HG03097 (cell line): ENCODE measurements around the gene CLP1.

ENCODE experiments used
- ATAC-seq: cut with Tn5 transposase; IDR thresholded peaks from one replicate; pipeline ENCODE4 v1.9.1; 2021; ENCODE audit not compliant: unreplicated experiment, low FRiP score

CLP1 gene

DNA sequence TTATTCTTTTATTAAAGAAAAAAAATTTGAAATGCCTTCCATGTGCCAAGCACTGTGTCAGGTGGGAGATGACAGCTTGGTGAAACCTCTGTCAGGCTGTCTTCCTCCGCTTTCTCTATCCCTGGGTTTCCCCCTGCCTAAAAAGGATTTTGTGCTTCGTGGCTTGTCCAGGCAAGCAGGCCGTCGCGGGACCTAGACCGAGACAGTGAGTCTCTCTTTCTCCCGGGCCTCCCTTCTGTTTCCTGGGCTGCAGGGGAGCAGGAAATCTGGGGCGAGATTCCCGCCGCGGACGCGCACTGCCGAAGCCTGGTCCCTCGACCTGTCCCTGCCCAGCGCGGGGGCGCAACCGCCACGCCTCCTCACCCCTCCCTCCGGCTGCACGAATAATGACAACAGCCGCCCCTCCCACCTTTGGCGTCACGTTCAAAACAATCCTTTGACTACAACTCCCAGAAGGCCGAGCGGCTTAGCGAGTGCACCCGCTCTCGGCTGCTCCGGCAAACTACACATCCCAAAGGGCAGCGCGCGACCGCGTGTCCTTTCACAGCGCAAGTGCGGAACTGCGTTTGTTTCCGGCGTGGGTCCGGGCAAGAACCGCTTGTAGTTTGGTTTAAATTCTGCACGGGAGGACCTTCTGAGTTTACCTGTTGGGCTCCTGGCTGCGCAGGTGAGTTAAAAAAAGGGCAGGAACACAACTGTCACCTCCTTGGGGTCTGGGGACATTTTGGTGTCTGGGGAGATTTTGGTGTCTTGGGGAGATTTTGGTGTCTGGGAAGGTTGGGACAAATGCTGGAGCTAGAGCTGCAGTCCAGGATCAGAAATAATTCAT is at the start of gene CLP1:
TSS of gene CLP1 (plus strand) at position 569 of the 829 bp plus-strand sequence. CDS start 1,715 bp downstream, outside the sequence.
- ATAC-seq = peak; percentile 99

DNA sequence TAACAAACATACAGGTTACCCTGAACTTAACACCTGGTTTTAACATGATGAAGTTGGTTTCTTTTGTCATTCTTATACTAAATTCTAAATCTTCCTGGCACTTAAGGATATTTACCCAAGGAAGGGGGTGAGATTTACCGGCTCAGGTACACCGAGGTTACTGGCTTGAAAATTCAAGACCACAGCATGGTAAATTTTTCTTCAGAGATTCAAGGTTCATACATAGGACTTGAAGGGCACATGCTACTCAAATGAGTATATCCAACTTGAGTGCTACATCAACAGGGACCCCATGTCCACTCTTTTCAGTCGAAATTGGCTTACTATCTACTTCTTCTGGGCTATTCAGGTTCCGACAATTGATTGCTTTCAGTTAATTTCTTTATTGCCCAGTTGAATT is 47.4 kb upstream of the CLP1 start:
- ATAC-seq = no peak

DNA sequence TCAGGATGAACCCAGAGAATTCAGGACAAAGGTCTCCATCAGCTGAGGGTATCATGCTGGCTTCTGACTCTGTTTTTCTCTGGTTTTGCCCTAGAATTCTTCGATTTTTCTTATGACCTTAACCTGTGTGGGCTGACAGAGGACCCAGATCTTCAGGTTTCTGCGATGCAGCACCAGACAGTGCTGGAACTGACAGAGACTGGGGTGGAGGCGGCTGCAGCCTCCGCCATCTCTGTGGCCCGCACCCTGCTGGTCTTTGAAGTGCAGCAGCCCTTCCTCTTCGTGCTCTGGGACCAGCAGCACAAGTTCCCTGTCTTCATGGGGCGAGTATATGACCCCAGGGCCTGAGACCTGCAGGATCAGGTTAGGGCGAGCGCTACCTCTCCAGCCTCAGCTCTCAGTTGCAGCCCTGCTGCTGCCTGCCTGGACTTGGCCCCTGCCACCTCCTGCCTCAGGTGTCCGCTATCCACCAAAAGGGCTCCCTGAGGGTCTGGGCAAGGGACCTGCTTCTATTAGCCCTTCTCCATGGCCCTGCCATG is 43.3 kb upstream of the CLP1 start:
- ATAC-seq = no peak

DNA sequence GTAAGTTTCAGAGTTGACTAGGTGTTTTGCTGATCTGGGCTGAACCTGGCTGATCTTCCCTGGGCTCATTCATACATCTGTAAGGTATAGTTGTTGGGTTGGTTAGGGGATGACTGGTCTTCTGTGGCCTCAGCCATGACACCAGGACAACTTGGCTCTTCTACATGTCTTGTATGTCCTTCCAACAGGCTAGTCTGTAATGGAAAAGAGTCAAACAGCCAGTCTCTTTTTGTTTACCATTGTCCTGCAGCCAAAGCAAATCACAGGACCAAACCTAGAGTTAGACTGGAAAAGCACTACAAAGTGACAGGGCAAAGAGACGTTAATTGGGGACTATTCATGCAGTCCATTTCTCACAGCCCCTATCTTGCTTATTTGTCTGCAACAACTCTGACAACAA is 42.3 kb upstream of the CLP1 start:
- no peak for ATAC-seq

DNA sequence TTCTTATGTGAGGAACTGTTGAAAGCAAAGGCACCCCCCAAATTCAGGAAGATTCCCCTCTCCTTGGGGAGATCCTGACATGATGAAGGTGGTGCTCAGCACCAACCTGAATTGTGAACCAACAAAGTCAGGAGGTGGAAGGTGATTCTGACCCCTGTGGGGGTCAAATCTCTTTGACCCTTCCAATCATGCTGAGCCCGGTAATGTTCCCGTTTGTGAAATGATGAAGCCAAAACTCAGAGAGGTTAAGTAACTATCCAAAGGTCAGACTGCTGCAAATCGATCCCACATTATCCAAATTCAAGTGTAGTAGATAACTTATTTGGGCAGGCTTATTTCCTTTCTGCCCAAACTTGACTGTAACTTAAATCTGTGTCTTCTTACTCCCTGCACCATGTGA is 41.0 kb upstream of the CLP1 start:
- no peak for ATAC-seq

DNA sequence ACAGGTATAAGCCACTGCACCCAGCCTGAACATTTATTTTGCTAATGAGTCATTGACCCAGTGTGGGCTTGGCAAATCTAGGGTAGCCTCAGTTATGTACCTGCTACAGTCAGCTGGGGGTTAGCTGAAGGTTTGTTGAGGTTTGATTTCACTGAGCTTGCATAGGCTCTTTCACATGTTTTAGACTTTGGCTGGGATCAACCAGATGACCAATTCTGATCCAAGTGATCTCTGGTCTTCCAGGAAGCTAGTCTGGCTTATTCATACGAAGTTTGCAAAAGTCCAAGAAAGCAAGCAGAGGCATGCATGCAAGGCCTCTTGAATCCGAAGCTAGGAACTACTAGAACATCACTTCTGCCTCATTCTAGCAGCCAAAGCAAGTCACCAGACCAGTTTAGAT is 39.1 kb upstream of the CLP1 start:
- no peak for ATAC-seq

DNA sequence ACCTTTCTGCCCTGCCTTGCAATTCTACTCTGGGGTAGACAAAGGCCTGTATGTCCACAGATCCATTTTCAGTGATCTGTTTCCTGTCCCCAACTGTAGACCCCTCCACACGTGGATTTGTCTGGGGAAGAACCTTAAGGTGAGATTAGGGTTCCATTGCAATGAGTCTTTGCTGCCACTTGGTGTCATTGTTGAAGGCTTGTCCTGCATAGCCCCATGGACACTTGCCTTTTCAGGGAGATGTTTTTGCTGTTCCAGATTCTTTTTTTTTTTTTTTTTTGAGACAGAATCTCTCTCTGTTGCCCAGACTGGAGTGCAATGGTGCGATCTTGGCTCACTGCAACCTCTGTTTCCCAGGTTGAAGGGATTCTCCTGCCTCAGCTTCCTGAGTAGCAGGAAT is 38.2 kb upstream of the CLP1 start:
- no peak for ATAC-seq

DNA sequence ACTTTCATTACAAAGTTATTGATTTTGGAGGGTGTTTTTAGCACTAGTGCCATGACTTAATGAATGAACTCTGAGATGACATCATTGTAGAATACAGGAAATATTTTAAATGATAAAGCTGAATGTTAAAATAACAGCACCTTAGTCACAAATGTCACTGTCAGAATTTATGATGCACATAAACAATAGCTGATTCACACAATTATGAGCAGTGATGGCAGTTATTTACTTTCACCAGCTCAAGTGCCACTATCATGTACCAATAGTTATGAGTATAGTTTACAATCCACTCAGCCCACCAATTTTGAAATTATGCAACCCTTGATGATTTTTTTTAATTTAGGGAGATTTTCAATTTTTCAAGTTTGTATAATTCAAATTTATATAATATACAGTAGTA is 37.1 kb upstream of the CLP1 start:
- no peak for ATAC-seq

DNA sequence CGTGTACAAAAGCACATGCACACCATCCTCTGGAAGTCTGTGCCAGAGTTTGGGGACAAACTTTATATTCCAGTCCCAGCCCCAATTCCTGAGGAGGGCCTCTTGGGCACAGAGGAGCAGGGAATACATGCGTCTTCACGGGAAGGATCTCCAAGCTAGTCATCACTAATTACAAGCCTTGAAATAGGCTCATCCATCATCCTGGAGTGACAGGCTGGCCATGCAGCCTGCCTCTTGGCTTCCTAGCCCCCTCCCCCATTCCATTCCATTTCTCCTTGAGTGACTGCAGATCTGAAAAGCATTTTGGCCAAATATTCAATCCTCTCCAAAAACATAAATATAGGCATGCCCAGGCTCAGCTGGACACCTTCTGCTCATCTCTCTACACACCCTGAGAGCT is 35.3 kb upstream of the CLP1 start:
- ATAC-seq = no peak

DNA sequence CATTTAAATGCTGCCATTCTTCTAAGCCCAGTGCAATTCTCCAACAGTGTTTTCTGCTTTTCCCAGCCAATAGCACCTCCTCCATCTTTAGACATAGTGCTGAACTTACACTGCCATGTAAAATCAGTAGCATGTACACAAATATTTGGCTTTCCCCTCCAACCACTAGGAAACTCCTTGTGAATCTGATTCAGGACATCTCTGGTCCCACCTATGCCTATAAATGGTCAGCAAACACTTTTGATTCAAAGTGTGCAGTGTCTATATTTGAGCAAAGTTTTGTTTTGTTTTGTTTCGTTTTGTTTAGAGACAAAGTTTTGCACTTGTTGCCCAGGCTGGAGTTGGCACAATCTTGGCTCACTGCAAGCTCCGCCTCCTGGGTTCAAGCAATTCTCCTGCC is 32.7 kb upstream of the CLP1 start:
- ATAC-seq = no peak

DNA sequence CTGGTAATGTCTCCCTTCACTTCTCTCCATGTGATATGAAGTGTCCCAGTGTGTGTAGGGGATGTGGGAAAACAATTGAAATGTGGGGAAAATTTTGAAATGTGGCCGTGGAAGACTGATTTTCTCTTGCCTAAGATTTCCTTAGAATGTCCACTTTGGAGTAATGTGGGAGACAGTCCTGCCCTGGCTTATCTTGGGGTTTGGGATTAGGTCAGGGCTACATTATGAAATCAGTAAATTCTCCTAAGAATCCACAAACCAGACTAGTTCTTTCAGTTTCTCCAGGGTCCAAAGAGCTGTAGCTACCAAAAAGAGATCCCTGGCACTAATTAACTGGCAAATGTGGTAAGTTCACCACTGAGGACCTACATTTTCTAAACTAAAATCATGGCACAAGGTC is 30.7 kb upstream of the CLP1 start:
- no peak for ATAC-seq

DNA sequence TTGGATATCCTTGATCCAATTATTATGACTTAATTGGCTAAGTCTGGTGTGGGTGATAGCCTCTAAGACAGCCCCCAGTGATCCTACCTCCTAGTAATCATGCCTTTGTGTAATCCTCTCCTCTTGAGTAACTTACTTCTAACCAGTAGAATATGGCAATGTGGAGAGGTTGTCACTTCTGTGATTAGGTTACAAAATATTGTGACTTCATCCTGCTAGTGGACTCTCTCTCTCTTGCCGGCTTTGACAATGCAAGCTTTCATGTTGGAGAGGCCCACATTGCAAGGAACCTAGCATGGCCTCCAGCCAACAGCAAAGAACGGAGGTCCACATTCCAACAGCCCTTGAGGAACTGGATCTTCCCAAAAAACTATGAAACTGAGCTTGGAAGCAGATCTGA is 27.4 kb upstream of the CLP1 start:
- ATAC-seq = no peak

DNA sequence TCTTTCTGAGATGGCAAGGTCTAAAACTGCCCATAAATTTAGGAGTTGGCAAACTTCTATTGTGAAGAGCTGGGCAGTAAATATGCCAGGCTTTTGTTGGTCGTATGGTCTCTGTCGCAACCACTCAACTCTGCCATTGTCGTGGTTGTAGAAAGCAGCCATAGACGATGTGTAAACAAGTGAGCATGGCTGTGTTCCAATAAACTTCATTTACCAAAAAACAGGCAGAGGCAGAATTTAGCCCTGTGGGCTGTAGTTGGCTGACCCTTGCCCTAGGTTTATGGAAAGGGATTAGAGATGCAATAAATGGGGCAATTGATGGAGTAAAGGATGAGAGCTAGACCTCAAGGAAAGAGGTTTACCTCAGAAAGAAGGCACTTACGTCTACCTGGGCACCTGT is 25.4 kb upstream of the CLP1 start:
- ATAC-seq = no peak

DNA sequence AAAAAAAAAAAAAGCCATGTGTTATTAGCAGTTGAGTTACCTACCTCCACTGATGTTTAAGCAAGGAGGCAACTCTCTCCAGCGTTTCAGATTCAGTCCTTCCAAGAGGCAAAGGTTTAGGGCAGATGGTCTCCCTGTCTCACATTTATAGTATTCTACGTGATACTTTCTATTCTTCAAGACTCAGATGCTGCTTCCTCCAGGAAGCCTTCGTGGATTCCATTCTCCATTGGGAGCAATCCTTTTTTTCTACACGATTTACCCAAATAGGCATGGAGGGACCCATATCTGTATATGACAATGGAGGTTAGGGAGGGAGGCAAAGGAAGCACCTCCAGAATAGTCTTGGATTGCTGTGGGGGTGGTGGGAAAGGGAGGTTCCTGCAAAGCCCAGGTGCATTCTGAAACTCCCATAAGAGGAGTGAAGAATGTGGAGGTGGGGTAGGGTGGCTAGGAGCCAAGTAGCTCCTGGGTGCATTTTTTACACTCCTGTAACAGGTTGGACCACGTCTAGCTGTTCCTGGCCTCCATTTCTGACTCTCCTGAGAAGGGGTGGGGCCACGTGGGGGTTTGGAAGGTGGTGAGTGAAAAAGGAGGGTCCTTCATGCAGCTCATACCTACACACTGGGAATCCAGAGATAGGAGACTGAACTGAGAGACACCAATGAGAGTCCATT is 24.0 kb upstream of the CLP1 start:
- ATAC-seq = no peak

DNA sequence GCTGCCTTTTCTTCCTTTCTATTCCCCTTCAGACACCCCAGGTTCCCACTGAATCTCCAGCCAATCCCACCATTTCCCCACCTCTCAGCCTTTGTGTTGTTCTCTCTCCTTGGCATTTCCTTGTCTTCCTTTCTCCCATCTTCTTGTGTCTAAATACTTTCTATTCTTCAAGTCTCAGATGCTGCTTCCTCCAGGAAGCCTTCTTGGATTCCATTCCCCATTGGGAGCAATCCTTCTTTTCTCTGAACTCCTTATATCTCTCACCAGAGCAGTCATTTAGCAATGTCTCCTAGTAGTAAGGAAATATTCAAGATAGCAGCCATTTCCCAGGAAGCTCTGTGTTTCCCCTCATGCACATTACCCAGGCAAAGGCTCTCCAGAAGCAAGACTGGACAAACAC is 23.3 kb upstream of the CLP1 start:
- no peak for ATAC-seq

DNA sequence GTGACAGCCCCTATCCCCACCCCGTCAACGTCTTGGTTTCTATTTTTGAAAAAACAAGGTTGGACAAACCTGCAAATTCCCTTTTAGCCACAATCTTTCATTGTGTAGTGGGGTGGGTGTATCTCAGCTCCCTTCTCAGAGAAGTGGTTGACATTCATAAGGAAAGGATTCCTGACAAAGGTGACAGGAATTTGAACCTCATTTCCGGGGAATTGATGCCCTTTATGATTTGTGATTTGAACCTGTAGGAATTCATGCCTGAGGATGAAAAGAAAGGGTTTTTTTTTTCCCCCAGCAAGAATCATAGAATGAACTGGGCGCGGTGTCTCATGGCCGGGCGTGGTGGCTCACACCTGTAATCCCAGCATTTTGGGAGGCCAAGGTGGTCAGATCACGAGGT is 22.3 kb upstream of the CLP1 start:
- no peak for ATAC-seq

DNA sequence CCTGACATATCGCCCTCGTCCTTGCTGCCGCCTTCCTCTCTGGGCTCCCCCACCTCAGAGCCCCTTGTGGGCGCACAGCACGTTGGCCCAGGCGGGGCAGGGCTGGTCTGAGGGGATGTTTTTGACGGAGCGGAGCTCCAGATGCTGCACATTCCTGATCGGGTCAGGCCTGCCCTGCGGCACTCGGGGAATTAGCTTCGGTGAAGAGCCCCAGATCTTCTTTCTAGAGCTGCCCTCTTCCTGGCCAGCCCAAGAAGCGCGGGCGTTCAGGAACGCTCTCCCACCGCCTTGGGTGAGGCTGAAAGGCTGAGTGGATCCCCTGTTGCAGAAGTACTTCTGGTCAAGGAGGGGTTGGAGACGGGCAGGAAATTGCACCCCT is 19.9 kb upstream of the CLP1 start:
- ATAC-seq = no peak

DNA sequence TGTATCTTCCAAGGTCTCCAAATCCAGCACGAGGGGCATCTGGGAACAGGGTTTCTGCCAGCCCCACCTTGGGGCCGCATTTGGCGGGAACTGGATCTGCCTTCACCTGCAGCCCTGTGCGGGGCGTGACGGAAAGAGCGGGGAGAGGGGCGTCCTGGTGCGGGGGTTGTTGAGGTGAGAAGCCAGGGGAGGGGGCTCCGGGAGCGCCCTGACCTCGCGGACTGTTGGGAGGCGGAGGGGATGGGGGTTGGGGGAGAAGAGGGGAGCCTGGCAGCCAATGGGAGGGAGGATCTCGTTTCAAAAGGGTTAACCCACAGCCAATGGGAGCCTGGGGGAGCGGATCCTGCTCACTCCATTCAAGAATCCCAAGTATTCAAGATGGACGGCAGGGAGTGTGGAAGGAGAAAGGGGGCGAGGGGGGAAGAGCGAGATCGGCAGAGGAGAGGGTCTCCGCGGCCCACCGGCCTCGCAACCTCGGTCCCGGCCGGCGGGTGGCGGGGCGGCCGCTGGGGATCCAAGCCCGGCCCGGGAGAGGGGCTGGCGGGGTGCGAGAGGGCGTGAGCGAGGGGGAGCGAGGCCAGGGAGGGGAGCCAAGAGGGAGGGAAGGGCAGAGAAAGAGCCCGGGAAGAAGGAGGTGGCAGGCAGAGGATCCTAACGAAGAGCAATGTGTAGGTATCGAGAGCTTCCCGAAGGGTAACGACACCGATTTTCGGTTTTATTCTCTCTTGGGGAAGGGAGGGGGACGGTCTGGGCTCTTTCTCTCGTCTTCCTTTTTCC is 19.4 kb upstream of the CLP1 start:
- no peak for ATAC-seq

DNA sequence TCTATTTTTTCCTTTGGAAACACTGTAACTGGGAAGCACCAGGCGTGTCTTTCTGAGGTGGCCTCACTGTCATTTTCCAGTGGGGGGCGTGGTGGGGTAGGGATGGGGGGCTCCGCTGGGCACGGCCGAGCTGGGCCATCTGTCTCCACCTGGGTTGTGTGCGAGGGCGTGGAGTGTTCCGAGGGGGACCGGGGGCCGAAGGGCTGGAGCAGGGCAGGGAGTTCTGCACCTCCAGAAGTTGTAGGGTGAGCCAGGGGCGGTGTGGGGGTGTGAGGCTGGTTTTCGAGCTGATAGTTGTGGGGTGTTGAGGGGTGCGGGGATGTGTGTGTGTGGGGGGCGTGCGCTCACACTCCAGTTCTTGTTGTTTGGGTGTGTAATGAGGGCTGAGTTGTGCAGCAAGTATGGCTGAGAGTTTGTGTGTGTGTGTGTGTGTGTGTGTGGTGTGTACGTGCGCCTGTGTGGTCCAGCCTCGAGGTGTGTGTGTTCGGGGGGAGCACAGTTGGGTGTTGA is 18.7 kb upstream of the CLP1 start:
- ATAC-seq = no peak

DNA sequence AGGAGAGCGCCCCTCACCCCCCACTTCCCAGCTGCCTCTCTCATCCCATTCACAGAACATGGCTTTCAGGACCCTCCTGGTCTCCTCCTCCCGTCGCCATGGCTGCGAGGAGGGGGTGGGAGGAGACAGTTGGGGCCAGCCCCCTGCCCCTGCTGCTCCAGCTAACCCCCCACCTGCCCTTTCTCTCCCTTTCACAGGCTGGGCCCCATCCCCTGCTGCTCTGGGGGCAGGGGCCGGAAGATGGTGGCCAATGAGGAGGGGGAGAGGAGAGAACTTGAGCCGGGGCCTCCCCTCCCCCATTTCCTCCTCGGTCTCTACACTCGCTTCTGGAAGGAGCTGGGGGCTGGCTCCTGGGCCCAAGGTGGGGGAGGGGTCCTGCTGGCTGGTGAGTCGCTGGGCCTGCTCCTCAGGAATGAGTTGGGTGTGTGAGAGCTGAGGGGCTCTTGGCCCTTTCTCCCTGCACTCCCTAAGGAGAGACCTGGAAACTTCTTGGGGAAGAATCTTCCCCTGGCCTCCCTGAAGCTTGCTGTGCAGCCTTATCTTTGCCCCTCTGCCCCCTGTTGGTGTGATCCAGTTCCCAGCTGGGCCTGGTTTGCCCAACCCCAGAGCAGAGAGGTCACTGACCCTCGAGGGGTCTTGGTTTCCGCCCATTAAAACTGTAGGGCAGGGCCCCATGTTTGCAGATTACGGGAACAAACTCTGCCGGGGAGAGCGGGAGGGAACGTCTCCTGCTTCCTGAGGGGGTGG is 18.1 kb upstream of the CLP1 start:
- ATAC-seq = no peak
